ENCODE data around the gene TEKT3.

The TEKT3 gene

DNA sequence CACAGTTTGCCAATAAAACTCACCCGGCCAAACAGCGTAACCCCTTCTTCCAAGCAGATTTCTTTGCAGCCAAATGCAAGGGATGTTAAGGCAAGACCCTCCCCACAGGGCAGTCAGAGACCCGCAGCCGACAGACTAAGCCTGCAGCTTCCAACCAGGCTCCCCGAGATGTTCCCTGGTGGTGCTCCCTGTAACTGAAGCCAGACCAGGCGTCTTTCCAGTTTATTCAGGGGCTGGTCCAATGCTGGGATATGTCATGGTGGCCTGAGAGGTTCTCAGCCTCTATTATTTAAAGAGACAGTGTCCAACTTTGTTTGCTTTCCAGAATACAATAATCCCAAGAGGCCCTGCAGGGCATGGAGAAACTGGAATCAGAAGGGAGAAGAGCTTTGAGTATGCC, 76.3 kb downstream of the TEKT3 start, which contains the start of gene PMP22:
PMP22 (minus strand) TSS at position 196 of the 400 bp plus-strand sequence. CDS start 4,599 bp downstream, outside the sequence.
- no peak for DNase-seq (ENCODE audit: low read depth)

DNA sequence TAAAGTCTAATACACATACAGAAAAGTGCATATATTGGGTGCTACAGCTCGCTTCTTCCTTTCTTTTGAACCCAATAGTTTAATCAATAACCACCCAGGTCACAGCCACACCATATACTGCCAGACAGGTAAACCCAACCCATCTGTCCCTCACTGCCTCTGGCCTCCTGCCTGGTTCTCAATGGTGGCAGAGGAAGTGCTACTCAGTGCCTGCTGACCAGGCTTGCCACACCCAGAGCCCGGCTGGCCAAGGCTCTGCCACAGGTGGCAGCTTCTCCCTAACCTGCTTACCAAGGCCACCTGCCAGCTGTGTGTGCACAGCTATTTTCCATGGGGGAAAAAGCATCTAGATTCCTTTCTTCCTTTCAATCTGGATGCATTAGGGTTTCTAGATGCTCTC, 76.9 kb downstream of the TEKT3 start:
- no peak for DNase-seq (ENCODE audit: low read depth)

GRCh38 chr17:15263680-15264079, 77.7 kb downstream of the TEKT3 start:
- no peak for DNase-seq (ENCODE audit: low read depth)

GRCh38 chr17:15263206-15263579, 78.2 kb downstream of the TEKT3 start:
- DNase-seq (ENCODE audit: low read depth), result no peak

DNA sequence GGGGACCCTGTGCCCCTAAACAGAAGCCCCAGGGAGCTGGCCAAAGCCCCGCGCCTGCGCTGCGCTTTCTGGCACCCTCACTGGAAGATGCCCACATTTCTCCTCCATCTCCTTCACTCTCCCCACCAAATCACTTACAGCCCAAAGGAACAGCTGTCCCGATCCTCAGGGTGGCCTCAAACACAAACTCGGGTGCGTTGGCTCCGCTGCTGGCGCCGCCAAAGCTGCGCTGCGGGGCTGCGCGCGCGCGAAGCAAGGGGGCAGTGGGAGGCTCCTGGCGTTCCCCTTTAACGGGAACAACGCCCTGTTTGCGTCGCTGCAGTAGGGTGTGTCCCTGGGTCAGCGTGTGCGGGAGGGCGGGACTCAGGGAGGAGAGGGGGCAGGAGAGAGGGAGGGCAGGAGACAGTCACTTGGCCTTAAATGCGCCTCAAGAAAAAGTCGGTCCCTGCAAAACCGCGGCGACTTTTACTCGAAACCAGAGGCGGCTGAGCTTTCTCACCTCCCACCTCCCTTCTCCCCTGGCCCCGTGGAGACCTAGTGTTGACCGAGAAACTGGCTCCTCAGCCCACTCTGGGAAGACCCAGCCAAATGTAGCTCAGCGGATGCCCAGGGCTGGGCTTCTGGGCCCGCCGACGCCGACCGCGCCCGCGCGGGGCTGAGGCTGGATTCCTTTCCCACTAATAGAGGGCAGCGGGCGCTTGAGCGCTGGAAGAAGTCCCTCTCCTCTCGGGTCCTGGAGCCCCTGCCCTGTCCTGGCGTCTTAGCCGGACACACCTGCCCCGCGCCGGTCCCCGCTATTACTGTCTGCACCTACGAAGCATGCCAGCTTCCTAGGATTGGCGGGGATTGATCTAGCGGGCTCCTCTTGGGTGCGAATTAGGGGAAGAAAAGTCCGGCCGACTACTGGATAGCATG, 78.8 kb downstream of the TEKT3 start:
- DNase-seq (ENCODE audit: low read depth), result no peak

DNA sequence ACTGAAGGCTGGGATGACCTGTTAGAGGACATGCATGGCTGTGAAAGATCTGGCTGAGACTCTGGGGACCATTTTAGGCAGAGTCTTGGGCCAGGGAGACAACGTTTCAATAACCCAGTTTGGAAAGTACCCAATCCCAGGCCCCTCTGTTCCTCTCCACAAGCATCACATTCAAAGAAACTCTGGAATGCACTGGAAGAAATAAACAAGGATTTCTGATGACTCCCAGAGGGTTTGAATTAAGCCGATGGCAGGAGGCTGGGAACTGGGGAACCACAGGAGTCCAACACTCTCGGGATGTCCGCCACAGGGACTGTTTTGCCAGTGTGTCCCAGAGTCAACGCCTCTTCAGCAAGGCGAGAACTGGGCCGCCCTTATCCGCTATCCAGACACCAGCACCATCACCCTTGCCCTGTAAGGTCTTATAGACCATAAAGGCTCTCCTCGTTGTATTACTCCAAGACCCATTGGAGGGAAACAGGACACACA, 79.6 kb downstream of the TEKT3 start:
- no peak for DNase-seq (ENCODE audit: low read depth)

DNA sequence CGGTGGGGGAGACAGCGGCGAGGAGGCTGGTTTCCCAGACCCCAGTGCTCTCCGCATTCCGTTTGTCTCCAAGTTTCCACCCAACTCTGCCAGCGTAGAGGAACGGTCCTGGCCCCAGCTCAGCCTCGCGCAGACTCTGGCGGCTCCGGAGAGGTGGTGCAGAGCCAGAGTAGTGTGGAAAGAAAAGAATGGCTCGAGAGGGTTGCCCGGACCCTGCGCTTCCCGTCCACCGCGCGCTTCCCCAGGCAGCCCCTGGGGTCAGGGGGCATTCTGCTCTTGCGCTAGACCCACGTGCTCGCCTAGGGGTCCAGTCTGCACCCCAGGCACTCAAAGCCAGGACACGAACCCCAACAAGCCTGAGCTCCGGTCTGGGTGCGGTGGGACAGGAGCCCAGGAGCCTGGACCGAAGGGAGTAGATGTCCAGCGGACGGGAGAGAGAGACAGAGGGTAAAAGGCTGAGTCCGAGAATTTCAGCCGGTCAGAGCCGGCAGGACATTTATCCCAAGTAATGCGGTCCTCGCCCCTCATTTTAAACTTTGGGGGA, 80.1 kb downstream of the TEKT3 start:
- DNase-seq (ENCODE audit: low read depth), result no peak

- DNase-seq (ENCODE audit: low read depth), result peak; percentile 8
These were observed 80.8 kb downstream of the TEKT3 start for GRCh38 chr17:15260376-15261257.

DNA sequence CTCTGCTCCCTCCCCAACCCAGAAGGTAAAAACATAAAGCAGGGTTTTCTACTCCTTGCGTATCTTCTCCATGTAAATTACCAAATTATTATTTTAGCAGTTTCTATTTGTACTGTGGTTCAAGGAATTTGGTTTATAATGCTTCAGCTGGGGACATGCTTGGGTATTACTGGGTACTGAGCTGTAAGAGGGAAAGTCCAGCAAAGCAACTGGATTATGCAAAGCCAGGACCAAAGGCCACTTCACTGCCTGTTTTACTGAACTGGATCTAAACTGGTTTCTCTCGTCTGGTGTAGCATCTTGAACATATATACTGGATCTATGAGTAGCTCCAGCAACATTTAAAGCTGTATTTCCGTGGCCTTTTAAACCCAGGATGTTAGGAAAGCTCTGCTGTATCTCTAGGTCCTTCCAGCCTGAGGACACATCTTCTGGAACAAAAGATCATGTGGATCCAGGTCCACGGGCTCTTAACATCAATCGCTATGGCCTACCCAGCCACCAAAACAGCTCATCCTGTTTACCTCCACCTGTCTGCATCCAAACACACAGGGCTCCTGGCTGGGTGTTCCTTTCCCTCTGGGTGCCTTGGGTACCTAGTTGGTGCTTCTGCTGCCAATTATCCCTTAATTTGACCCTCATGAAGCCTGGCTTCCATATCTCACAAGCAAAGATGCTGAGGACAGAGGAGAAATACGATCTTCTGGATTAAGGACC, 83.4 kb downstream of the TEKT3 start:
- no peak for DNase-seq (ENCODE audit: low read depth)

DNA sequence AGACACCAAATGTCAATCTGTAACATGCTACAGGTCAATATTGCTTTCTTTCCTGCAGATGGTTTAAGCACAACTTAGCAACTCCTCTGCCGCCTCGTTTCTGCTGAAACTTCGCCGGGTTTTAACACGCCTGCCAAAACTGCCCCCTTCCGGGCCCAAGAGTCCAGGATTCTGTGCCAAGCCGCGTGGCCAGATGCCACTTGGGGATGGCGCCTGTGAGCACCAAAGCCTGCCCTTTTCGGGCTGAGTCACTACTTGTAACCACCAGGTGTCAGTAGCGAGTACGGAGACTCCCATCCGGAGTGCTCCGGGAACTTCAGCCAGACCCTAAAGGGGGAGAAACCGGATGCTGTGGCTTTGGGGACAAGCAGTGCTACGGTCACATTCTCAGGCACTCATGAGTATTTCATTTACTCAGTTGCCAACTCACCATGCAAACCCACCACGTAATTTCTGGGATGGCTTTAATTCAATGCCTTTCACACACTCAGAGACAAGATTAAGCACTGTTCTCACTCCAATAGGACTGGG, 84.1 kb downstream of the TEKT3 start:
- peak; percentile 6 for DNase-seq (ENCODE audit: low read depth)

- DNase-seq (ENCODE audit: low read depth), result no peak
These were observed 84.7 kb downstream of the TEKT3 start for GRCh38 chr17:15256689-15257088.

GRCh38 chr17:15255713-15256454, 85.5 kb downstream of the TEKT3 start:
- DNase-seq (ENCODE audit: low read depth), result no peak
